ENCODE measurements around the gene FHIT.

Gene FHIT

GRCh38 chr3:60126511-60127304 lies 1124.5 kb downstream of the FHIT start:
- Histone ChIP-seq H3K27me3 (replicated peaks; ENCODE audit: control insufficient read depth, insufficient read depth, low read length) (no peaks in the 10 kb centered on the region), H3K9ac (ENCODE audit: low read length) (no peak overlapping the region), H3K9me3 (ENCODE audit: control insufficient read depth, low read length) (no peaks in the 10 kb centered on the region), H3K36me3 (ENCODE audit: control insufficient read depth, insufficient read depth, low read length, severe bottlenecking) (no peaks in the 10 kb centered on the region), H3K4me3 (ENCODE audit: low read length) (no peak overlapping the region), H3K4me1 (ENCODE audit: control insufficient read depth, insufficient read depth, low read length) (peaks cover 9% of the 10 kb centered on the region)
- DNase-seq (ENCODE audit: low read depth), result no peak

GRCh38 chr3:60125686-60126085 lies 1125.6 kb downstream of the FHIT start:
- Histone ChIP-seq H3K27me3 (replicated peaks; ENCODE audit: control insufficient read depth, insufficient read depth, low read length) (no peaks in the 10 kb centered on the region), H3K36me3 (ENCODE audit: control insufficient read depth, insufficient read depth, low read length, severe bottlenecking) (no peaks in the 10 kb centered on the region), H3K4me3 (ENCODE audit: low read length) (no peak overlapping the region), H3K9me3 (ENCODE audit: control insufficient read depth, low read length) (no peaks in the 10 kb centered on the region), H3K4me1 (ENCODE audit: control insufficient read depth, insufficient read depth, low read length) (peaks cover 9% of the 10 kb centered on the region), H3K9ac (ENCODE audit: low read length) (no peak overlapping the region)
- no peak for DNase-seq (ENCODE audit: low read depth)

GRCh38 chr3:60120245-60120644 lies 1131.0 kb downstream of the FHIT start:
- Histone ChIP-seq H3K9ac (ENCODE audit: low read length) (no peak overlapping the region), H3K4me3 (ENCODE audit: low read length) (no peak overlapping the region), H3K27me3 (replicated peaks; ENCODE audit: control insufficient read depth, insufficient read depth, low read length) (no peaks in the 10 kb centered on the region), H3K4me1 (ENCODE audit: control insufficient read depth, insufficient read depth, low read length) (no peaks in the 10 kb centered on the region), H3K9me3 (ENCODE audit: control insufficient read depth, low read length) (no peaks in the 10 kb centered on the region), H3K36me3 (ENCODE audit: control insufficient read depth, insufficient read depth, low read length, severe bottlenecking) (no peaks in the 10 kb centered on the region)
- no peak for DNase-seq (ENCODE audit: low read depth)

GRCh38 chr3:60114191-60114590 lies 1137.1 kb downstream of the FHIT start:
- H3K36me3 ChIP-seq (ENCODE audit: control insufficient read depth, insufficient read depth, low read length, severe bottlenecking), result no peaks in the 10 kb centered on the region
- H3K4me1 ChIP-seq (ENCODE audit: control insufficient read depth, insufficient read depth, low read length), result no peaks in the 10 kb centered on the region
- DNase-seq (ENCODE audit: low read depth), result no peak
- H3K9ac ChIP-seq (ENCODE audit: low read length), result no peak overlapping the region
- no peaks in the 10 kb centered on the region for H3K27me3 ChIP-seq (replicated peaks; ENCODE audit: control insufficient read depth, insufficient read depth, low read length)
- H3K4me3 ChIP-seq (ENCODE audit: low read length), result no peak overlapping the region
- H3K9me3 ChIP-seq (ENCODE audit: control insufficient read depth, low read length), result no peaks in the 10 kb centered on the region

- Histone ChIP-seq H3K36me3 (ENCODE audit: control insufficient read depth, insufficient read depth, low read length, severe bottlenecking) (no peaks in the 10 kb centered on the region), H3K4me1 (ENCODE audit: control insufficient read depth, insufficient read depth, low read length) (no peaks in the 10 kb centered on the region), H3K9me3 (ENCODE audit: control insufficient read depth, low read length) (no peaks in the 10 kb centered on the region), H3K9ac (ENCODE audit: low read length) (no peak overlapping the region), H3K4me3 (ENCODE audit: low read length) (no peak overlapping the region), H3K27me3 (replicated peaks; ENCODE audit: control insufficient read depth, insufficient read depth, low read length) (no peaks in the 10 kb centered on the region)
- DNase-seq (ENCODE audit: low read depth), result no peak
Observed at GRCh38 chr3:60107275-60107674, 1144.0 kb downstream of the FHIT start.

GRCh38 chr3:60102154-60102553 lies 1149.1 kb downstream of the FHIT start:
- no peak overlapping the region for H3K4me3 ChIP-seq (ENCODE audit: low read length)
- H3K4me1 ChIP-seq (ENCODE audit: control insufficient read depth, insufficient read depth, low read length), result no peaks in the 10 kb centered on the region
- H3K27me3 ChIP-seq (replicated peaks; ENCODE audit: control insufficient read depth, insufficient read depth, low read length), result no peaks in the 10 kb centered on the region
- H3K9me3 ChIP-seq (ENCODE audit: control insufficient read depth, low read length), result no peaks in the 10 kb centered on the region
- H3K36me3 ChIP-seq (ENCODE audit: control insufficient read depth, insufficient read depth, low read length, severe bottlenecking), result no peaks in the 10 kb centered on the region
- H3K9ac ChIP-seq (ENCODE audit: low read length), result no peak overlapping the region
- DNase-seq (ENCODE audit: low read depth), result no peak

- Histone ChIP-seq H3K4me1 (ENCODE audit: control insufficient read depth, insufficient read depth, low read length) (no peaks in the 10 kb centered on the region), H3K9me3 (ENCODE audit: control insufficient read depth, low read length) (no peaks in the 10 kb centered on the region), H3K4me3 (ENCODE audit: low read length) (no peak overlapping the region), H3K27me3 (replicated peaks; ENCODE audit: control insufficient read depth, insufficient read depth, low read length) (no peaks in the 10 kb centered on the region), H3K9ac (ENCODE audit: low read length) (no peak overlapping the region), H3K36me3 (ENCODE audit: control insufficient read depth, insufficient read depth, low read length, severe bottlenecking) (no peaks in the 10 kb centered on the region)
- no peak for DNase-seq (ENCODE audit: low read depth)
Observed at GRCh38 chr3:60101621-60102020, 1149.6 kb downstream of the FHIT start.

- no peak overlapping the region for H3K9ac ChIP-seq (ENCODE audit: low read length)
- H3K9me3 ChIP-seq (ENCODE audit: control insufficient read depth, low read length), result peaks cover 7% of the 10 kb centered on the region
- no peaks in the 10 kb centered on the region for H3K27me3 ChIP-seq (replicated peaks; ENCODE audit: control insufficient read depth, insufficient read depth, low read length)
- H3K36me3 ChIP-seq (ENCODE audit: control insufficient read depth, insufficient read depth, low read length, severe bottlenecking), result no peaks in the 10 kb centered on the region
- H3K4me3 ChIP-seq (ENCODE audit: low read length), result no peak overlapping the region
- H3K4me1 ChIP-seq (ENCODE audit: control insufficient read depth, insufficient read depth, low read length), result no peaks in the 10 kb centered on the region
- DNase-seq (ENCODE audit: low read depth), result no peak
Observed at GRCh38 chr3:60096403-60096802, 1154.8 kb downstream of the FHIT start.

GRCh38 chr3:60095930-60096329 lies 1155.3 kb downstream of the FHIT start:
- H3K9ac ChIP-seq (ENCODE audit: low read length), result no peak overlapping the region
- H3K4me3 ChIP-seq (ENCODE audit: low read length), result no peak overlapping the region
- H3K36me3 ChIP-seq (ENCODE audit: control insufficient read depth, insufficient read depth, low read length, severe bottlenecking), result no peaks in the 10 kb centered on the region
- DNase-seq (ENCODE audit: low read depth), result no peak
- no peaks in the 10 kb centered on the region for H3K27me3 ChIP-seq (replicated peaks; ENCODE audit: control insufficient read depth, insufficient read depth, low read length)
- peaks cover 7% of the 10 kb centered on the region for H3K9me3 ChIP-seq (ENCODE audit: control insufficient read depth, low read length)
- H3K4me1 ChIP-seq (ENCODE audit: control insufficient read depth, insufficient read depth, low read length), result no peaks in the 10 kb centered on the region

GRCh38 chr3:60095516-60095915 lies 1155.7 kb downstream of the FHIT start:
- no peak overlapping the region for H3K4me3 ChIP-seq (ENCODE audit: low read length)
- H3K9me3 ChIP-seq (ENCODE audit: control insufficient read depth, low read length), result peaks cover 7% of the 10 kb centered on the region
- no peak for DNase-seq (ENCODE audit: low read depth)
- no peaks in the 10 kb centered on the region for H3K4me1 ChIP-seq (ENCODE audit: control insufficient read depth, insufficient read depth, low read length)
- H3K9ac ChIP-seq (ENCODE audit: low read length), result no peak overlapping the region
- H3K36me3 ChIP-seq (ENCODE audit: control insufficient read depth, insufficient read depth, low read length, severe bottlenecking), result no peaks in the 10 kb centered on the region
- H3K27me3 ChIP-seq (replicated peaks; ENCODE audit: control insufficient read depth, insufficient read depth, low read length), result no peaks in the 10 kb centered on the region

GRCh38 chr3:60094392-60094947 lies 1156.8 kb downstream of the FHIT start:
- DNase-seq (ENCODE audit: low read depth), result no peak
- Histone ChIP-seq H3K9ac (ENCODE audit: low read length) (no peak overlapping the region), H3K27me3 (replicated peaks; ENCODE audit: control insufficient read depth, insufficient read depth, low read length) (no peaks in the 10 kb centered on the region), H3K9me3 (ENCODE audit: control insufficient read depth, low read length) (peaks cover 7% of the 10 kb centered on the region), H3K36me3 (ENCODE audit: control insufficient read depth, insufficient read depth, low read length, severe bottlenecking) (no peaks in the 10 kb centered on the region), H3K4me3 (ENCODE audit: low read length) (no peak overlapping the region), H3K4me1 (ENCODE audit: control insufficient read depth, insufficient read depth, low read length) (no peaks in the 10 kb centered on the region)

- DNase-seq (ENCODE audit: low read depth), result no peak
- Histone ChIP-seq H3K4me1 (ENCODE audit: control insufficient read depth, insufficient read depth, low read length) (no peaks in the 10 kb centered on the region), H3K36me3 (ENCODE audit: control insufficient read depth, insufficient read depth, low read length, severe bottlenecking) (no peaks in the 10 kb centered on the region), H3K9me3 (ENCODE audit: control insufficient read depth, low read length) (peaks cover 7% of the 10 kb centered on the region), H3K9ac (ENCODE audit: low read length) (no peak overlapping the region), H3K27me3 (replicated peaks; ENCODE audit: control insufficient read depth, insufficient read depth, low read length) (no peaks in the 10 kb centered on the region), H3K4me3 (ENCODE audit: low read length) (no peak overlapping the region)
Observed at GRCh38 chr3:60090548-60090947, 1160.7 kb downstream of the FHIT start.
